Transverse colon (tissue), 1 donor: Measurements from ENCODE around the gene CSNK1E.

Experiments used
- EP300 ChIP-seq: sonication (generic); formaldehyde crosslinking; IDR thresholded peaks from one replicate; pipeline ENCODE4 v1.6.1; 2017; ENCODE audit warnings: antibody characterized with exemption, low read depth
- POLR2A ChIP-seq: fragments of 450-650 bp; IDR thresholded peaks from one replicate; pipeline ENCODE4 v1.6.1; 2016; ENCODE audit warnings: antibody characterized with exemption, mild to moderate bottlenecking, moderate library complexity

- TF ChIP-seq EP300 (no peak), POLR2A (no peak)
These were observed 33.5 kb upstream of the CSNK1E start for GRCh38 chr22:38350444-38351359.
